Memory B cell (primary cell): ENCODE results near the gene PROK1.

Experiments used
- ATAC-seq: fragments of 150-1000 bp; cut with Tn5 transposase; 2 replicates; pipeline ENCODE4 v1.10.0; 2021; ENCODE audit warnings: low read depth, mild to moderate bottlenecking, moderate library complexity
- DNase-seq, 2 donors: peaks; one replicate each; pipeline ENCODE4 v3.0.0; 2022; ENCODE audit warnings: low spot score in 2 of 2
- H3K27ac Mint-ChIP-seq: one replicate; pipeline ENCODE4 v1.8.0; 2022; ENCODE audit warnings: mild to moderate bottlenecking, moderate library complexity, mixed read lengths
- H3K27me3 Mint-ChIP-seq: one replicate; pipeline ENCODE4 v1.8.0; 2022; ENCODE audit warnings: mixed read lengths
- H3K36me3 Mint-ChIP-seq: one replicate; pipeline ENCODE4 v1.8.0; 2022; ENCODE audit warnings: mild to moderate bottlenecking, mixed read lengths
- H3K4me1 Mint-ChIP-seq: one replicate; pipeline ENCODE4 v1.8.0; 2022; ENCODE audit warnings: mixed read lengths
- H3K4me3 Mint-ChIP-seq: one replicate; pipeline ENCODE4 v1.8.0; 2022; ENCODE audit warnings: mild to moderate bottlenecking, moderate library complexity, mixed read lengths
- H3K9me3 Mint-ChIP-seq: one replicate; pipeline ENCODE4 v1.8.0; 2022; ENCODE audit warnings: mixed read lengths

The PROK1 gene

DNA sequence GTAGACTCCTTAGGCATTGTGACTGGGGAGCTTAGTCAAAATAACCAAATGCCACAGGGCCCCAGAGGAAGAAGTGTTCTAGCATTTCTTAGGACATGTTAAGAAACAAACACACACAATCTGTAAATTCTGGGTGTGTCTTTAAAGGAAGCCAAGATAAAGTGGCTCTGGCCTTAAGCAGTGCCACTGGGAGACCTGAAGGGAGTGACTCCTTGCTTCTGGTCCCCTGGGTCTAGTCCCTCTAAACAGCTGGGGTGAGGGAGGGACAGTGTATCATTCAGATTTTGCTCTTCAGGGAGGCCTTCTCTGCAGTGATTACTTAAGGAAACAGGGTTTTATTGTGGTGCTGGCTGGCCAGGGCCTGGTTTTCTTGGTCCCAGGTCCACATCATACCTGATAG, 9.1 kb upstream of the PROK1 start:
- DNase-seq (no peak), ATAC-seq (no peak)
- no peak overlapping the region for H3K27ac Mint-ChIP-seq
- H3K9me3 Mint-ChIP-seq = no peaks in the 10 kb centered on the region
- H3K36me3 Mint-ChIP-seq = no peaks in the 10 kb centered on the region
- H3K27me3 Mint-ChIP-seq = peaks cover 7% of the 10 kb centered on the region
- no peak overlapping the region for H3K4me3 Mint-ChIP-seq
- H3K4me1 Mint-ChIP-seq = no peaks in the 10 kb centered on the region

DNA sequence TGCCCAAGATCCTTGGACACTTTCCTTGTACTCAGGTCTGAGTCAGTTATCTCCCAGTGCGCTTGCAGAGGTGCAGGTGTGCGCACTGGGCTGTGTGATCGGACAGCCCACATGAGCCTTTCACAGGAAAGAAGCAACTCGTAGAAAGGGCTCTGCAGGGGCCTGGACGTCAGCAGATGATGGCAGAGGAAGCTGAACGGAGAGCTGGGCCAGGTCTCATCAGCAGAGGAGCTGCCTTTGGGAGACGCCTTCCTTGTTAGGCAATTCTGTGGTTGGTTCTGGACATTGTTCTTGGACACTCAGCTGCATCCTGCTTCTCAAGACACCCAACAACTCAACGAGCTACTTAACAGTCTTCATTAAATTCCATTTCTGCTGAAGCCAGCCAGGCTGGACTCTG, 7.5 kb upstream of the PROK1 start:
- ATAC-seq = no peak
- H3K9me3 Mint-ChIP-seq = no peaks in the 10 kb centered on the region
- H3K27ac Mint-ChIP-seq = no peak overlapping the region

DNA sequence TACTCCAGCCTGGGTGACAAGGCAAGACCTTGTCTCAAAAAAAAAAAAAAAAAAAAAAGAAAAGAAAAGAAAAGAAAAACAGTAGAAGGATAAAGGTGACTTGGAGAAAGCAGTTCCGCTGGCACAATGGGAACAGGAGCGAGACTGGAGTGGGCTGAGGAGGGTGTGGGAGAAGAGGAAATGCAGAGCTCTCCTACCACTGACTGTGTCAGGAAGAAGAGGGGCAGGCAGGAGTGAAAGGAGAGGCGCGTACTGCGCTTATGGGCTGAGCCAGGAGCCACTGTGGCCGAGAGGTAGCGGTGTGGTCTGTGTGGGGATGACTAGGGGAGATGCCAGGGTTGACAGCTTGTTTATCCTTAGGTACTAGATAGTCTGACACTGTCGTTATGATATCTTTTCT, 6.4 kb upstream of the PROK1 start:
- Mint-ChIP-seq H3K27ac (no peak overlapping the region), H3K9me3 (no peaks in the 10 kb centered on the region), H3K4me1 (peaks cover 2% of the 10 kb centered on the region), H3K36me3 (no peaks in the 10 kb centered on the region), H3K4me3 (no peak overlapping the region), H3K27me3 (peaks cover 7% of the 10 kb centered on the region)
- ATAC-seq (no peak), DNase-seq (no peak)

More for the DNA sequence above, 7.5 kb upstream of the PROK1 start:
- no peak overlapping the region for H3K4me3 Mint-ChIP-seq
- peaks cover 2% of the 10 kb centered on the region for H3K4me1 Mint-ChIP-seq
- DNase-seq = no peak
- peaks cover 8% of the 10 kb centered on the region for H3K27me3 Mint-ChIP-seq
- H3K36me3 Mint-ChIP-seq = no peaks in the 10 kb centered on the region

GRCh38 chr1:110449661-110450651, 993 bp upstream of the PROK1 start:
- ATAC-seq (no peak), DNase-seq (no peak)

GRCh38 chr1:110452330-110452729, 1.4 kb downstream of the PROK1 start:
- Mint-ChIP-seq H3K27me3 (peaks cover 5% of the 10 kb centered on the region), H3K27ac (no peak overlapping the region), H3K4me3 (no peak overlapping the region), H3K36me3 (no peaks in the 10 kb centered on the region), H3K4me1 (peaks cover 2% of the 10 kb centered on the region), H3K9me3 (no peaks in the 10 kb centered on the region)
- ATAC-seq = no peak
- no peak for DNase-seq

More at GRCh38 chr1:110449661-110450651, 993 bp upstream of the PROK1 start:
- no peak overlapping the region for H3K27ac Mint-ChIP-seq
- H3K4me1 Mint-ChIP-seq = peaks cover 2% of the 10 kb centered on the region
- no peaks in the 10 kb centered on the region for H3K9me3 Mint-ChIP-seq
- H3K4me3 Mint-ChIP-seq = no peak overlapping the region
- peaks cover 5% of the 10 kb centered on the region for H3K27me3 Mint-ChIP-seq
- H3K36me3 Mint-ChIP-seq = no peaks in the 10 kb centered on the region

DNA sequence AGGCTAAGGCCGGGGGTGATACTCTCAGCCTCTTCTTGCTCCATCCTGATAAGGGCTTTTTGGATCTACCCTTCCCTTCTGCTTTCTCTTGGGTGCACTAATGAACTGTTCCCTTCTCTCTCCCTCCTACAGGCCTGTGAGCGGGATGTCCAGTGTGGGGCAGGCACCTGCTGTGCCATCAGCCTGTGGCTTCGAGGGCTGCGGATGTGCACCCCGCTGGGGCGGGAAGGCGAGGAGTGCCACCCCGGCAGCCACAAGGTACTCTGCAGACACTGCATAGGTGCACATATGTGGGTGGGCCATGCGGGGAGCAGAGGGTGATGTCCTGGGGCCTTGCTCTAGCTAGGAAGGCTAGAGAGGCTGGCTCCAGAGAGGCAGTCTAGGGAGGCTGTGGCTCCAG, 2.9 kb downstream of the PROK1 start:
- Mint-ChIP-seq H3K36me3 (no peaks in the 10 kb centered on the region), H3K27me3 (peaks cover 4% of the 10 kb centered on the region), H3K9me3 (no peaks in the 10 kb centered on the region), H3K4me3 (no peak overlapping the region), H3K4me1 (no peaks in the 10 kb centered on the region), H3K27ac (no peak overlapping the region)
- ATAC-seq = no peak
- DNase-seq = no peak

GRCh38 chr1:110454328-110454727, 3.4 kb downstream of the PROK1 start:
- no peak for DNase-seq
- ATAC-seq = no peak
- Mint-ChIP-seq H3K4me3 (no peak overlapping the region), H3K36me3 (no peaks in the 10 kb centered on the region), H3K27me3 (peaks cover 2% of the 10 kb centered on the region), H3K9me3 (no peaks in the 10 kb centered on the region), H3K27ac (no peak overlapping the region), H3K4me1 (peaks cover 1% of the 10 kb centered on the region)

- H3K4me1 Mint-ChIP-seq = peaks cover 2% of the 10 kb centered on the region
- H3K27me3 Mint-ChIP-seq = peaks cover 2% of the 10 kb centered on the region
- H3K4me3 Mint-ChIP-seq = no peak overlapping the region
- no peak for DNase-seq
- H3K36me3 Mint-ChIP-seq = no peaks in the 10 kb centered on the region
- no peaks in the 10 kb centered on the region for H3K9me3 Mint-ChIP-seq
- ATAC-seq = no peak
- H3K27ac Mint-ChIP-seq = no peak overlapping the region
These were observed 4.2 kb downstream of the PROK1 start for GRCh38 chr1:110455151-110455550.

DNA sequence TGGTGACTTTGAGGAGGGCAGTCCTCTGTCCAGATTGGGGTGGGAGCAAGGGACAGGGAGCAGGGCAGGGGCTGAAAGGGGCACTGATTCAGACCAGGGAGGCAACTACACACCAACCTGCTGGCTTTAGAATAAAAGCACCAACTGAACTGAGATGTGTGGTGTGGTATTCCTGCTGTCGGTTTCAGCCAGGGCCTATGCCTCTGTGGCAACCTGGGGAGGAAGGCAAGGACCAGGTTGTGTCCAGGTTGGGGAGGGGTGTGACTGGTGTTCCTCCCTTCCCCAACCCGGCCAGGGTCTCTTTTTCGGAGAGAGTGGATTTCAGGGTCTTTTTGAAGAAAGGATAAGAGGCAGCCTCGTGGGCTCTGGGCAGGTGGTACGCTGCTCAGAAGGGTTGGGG, 6.3 kb downstream of the PROK1 start:
- Mint-ChIP-seq H3K4me3 (no peak overlapping the region), H3K27ac (no peak overlapping the region), H3K27me3 (peaks cover 2% of the 10 kb centered on the region), H3K36me3 (no peaks in the 10 kb centered on the region), H3K4me1 (peaks cover 2% of the 10 kb centered on the region), H3K9me3 (no peaks in the 10 kb centered on the region)
- DNase-seq (no peak), ATAC-seq (no peak)

DNA sequence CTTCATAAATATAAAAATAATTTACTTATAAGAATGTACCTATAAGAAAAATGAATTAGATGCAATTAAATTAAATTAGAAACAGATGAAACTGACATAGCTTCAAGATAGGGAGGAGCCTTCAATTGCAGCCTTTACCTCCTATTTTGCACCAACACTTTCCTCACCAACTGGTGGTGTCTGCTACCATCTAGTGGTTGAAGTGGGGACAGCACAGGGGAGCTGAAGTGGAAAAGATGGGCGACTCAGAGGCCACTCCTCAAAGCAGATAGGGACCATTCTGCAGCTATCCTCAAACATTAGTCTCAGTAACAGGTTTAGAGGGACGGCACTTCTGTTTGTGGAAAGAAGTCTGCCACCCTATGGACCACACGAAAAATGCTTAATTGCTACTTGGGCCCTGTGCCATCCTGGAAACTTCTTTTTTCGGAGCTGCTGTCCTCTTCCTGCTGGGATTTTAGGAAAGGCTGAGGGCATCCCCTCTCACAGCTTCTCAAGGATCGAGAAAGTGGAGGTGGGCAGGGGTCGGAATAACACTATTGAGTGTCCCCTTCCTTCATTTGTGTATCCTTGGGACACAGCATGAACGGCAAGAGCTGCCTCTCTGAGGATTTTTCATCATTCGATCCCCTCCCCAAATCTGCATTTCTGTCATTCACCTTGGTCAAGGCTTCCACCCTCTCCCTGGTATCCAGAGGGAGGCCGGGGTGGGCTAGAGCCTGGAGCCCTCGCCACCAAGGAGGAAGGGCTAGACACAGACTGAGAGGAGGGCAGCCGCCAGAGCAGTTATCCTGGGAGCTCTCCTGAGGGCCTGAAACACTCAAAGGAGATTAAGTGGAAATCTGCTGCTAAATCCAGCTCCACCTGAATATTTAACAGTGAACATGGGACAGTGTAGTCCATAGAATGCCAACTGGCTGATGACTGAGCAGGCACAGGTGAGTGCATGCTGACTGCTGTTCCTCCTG, 9.6 kb downstream of the PROK1 start:
- DNase-seq = peak; percentile 91 to 93
- Mint-ChIP-seq H3K36me3 (no peaks in the 10 kb centered on the region), H3K27me3 (no peaks in the 10 kb centered on the region), H3K9me3 (no peaks in the 10 kb centered on the region), H3K4me1 (peaks cover 2% of the 10 kb centered on the region), H3K27ac (no peak overlapping the region), H3K4me3 (no peak overlapping the region)
- peak; percentile 98 for ATAC-seq

DNA sequence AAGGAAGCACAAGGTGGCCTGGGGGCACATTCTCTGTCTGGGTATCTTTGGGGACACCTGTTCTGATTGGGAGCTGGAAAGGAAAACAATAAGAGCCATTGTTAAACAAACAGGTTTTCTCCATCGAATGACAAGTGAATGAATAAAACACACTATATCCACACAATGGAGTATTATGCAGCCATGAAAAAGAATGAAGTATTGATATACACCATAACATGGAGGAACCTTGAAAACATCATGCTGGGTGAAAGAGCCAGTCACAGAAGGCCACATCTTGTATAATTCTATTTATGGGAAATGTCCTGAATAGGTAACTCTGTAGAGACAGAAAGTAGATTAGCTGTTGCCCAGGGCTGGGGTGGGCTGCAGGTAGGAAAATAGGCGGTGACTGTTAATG, 11.1 kb downstream of the PROK1 start:
- no peaks in the 10 kb centered on the region for H3K27me3 Mint-ChIP-seq

GRCh38 chr1:110462964-110463363, 12.0 kb downstream of the PROK1 start:
- no peak overlapping the region for H3K27ac Mint-ChIP-seq
- no peak for ATAC-seq
- no peaks in the 10 kb centered on the region for H3K27me3 Mint-ChIP-seq
- no peaks in the 10 kb centered on the region for H3K36me3 Mint-ChIP-seq
- H3K4me3 Mint-ChIP-seq = no peak overlapping the region
- no peak for DNase-seq
- H3K4me1 Mint-ChIP-seq = peaks cover 2% of the 10 kb centered on the region
- no peaks in the 10 kb centered on the region for H3K9me3 Mint-ChIP-seq

More for the DNA sequence above, 11.1 kb downstream of the PROK1 start:
- Mint-ChIP-seq H3K4me3 (no peak overlapping the region), H3K9me3 (no peaks in the 10 kb centered on the region), H3K4me1 (peaks cover 2% of the 10 kb centered on the region), H3K27ac (no peak overlapping the region), H3K36me3 (no peaks in the 10 kb centered on the region)
- ATAC-seq = no peak
- DNase-seq = no peak

DNA sequence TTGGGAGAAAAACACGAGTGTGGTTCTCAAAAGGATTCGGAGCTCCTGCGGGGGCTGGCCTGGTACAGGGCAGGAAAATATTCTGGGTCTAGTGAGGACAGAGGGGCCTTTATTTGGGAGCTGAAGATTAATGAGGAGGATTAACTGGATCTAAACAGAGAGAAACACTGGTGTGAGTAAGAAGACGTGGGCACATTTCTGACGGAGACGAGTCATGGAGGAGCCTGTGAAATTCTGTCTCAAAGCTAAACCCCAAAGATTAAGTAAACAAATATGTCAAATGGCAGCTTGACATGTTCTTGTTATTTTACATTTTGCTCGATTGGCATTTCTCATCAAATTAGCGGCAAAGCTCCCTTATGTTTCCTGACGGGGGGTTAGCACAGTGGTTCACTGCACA, 12.8 kb downstream of the PROK1 start:
- H3K27me3 Mint-ChIP-seq = no peaks in the 10 kb centered on the region
- no peak overlapping the region for H3K27ac Mint-ChIP-seq
- DNase-seq (no peak), ATAC-seq (no peak)
- no peak overlapping the region for H3K4me3 Mint-ChIP-seq
- H3K9me3 Mint-ChIP-seq = no peaks in the 10 kb centered on the region
- H3K36me3 Mint-ChIP-seq = no peaks in the 10 kb centered on the region
- H3K4me1 Mint-ChIP-seq = peaks cover 2% of the 10 kb centered on the region

DNA sequence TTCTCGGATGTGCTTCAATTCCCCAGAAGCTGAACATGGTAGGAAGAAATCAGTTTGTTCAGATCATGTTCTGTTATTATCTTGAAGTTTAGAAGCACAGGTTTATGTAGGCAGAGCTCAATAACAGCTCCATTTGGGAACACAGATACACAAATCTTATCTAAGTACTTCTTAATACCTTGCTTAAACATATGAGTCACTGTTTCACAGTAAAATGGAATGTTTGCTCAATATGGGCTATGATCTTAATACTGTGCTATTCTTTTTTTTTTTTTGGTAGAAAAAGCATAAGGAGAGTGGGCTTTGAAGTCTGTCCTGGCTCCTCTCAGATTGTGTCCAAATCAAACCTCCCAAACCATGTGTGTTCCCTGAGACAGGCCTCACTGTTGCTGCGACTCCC, 13.4 kb downstream of the PROK1 start:
- H3K27ac Mint-ChIP-seq = no peak overlapping the region
- no peak for DNase-seq
- H3K9me3 Mint-ChIP-seq = no peaks in the 10 kb centered on the region
- H3K4me3 Mint-ChIP-seq = no peak overlapping the region
- ATAC-seq = no peak
- no peaks in the 10 kb centered on the region for H3K36me3 Mint-ChIP-seq
- H3K4me1 Mint-ChIP-seq = peaks cover under 1% of the 10 kb centered on the region
- H3K27me3 Mint-ChIP-seq = no peaks in the 10 kb centered on the region
